MV-4-11 (cell line): Measurements from ENCODE around the gene IQCN.
A peak's percentile ranks its signal among the peaks of the same experiment; 100 is the strongest.

Experiments
- DNase-seq: peaks from one replicate; lab custom pipeline; 2025; lab: John Stamatoyannopoulos, UW

IQCN gene

GRCh38 chr19:18274219-18274780, at the start of gene IQCN:
TSS of gene IQCN (minus strand) at chr19:18274452. CDS start at chr19:18269478, 4,974 bp downstream.
- peak; percentile 55 for DNase-seq

DNA sequence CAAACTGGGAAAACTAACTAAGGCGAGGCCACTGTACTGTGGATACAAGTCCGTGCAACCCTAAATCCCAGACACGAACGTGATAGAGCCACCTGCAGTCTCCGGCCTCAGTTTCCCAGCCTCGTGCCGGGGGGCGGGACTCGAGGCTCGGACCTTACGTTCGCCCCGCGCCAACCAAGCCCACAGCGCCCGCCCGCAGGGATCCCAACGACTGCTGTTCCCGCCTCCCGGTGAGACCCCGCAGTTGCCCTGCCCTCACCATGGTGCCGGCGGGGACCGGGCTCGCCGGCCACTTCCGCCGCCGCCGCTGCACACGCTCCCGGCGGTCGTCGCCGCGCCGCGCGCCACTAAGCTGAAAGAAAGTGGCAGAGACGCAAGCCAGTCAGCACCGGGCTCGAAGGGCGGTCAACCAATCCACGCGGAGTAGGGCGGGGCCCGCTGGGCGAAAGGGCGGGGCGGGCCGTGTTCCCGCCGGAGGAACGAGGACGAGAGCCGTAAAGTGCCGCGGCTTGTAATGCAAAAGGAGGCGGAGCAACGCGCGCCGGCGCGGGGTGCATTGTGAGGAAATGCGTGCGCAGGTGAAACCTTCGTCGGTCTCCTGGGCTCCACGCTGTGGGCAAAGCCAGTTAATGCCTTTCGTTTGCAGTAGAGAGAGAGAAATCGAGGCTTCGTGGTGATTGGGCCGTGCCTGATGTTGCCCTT, 48.7 kb upstream of the IQCN start, which contains the start of gene LSM4:
TSS of gene LSM4 (minus strand) at position 318 of the 702 bp plus-strand sequence. CDS start at position 262, 56 bp downstream.
- peak; percentile 99 for DNase-seq

- peak; percentile 73 for DNase-seq
These were observed 48.1 kb upstream of the IQCN start for GRCh38 chr19:18322318-18322758.

- peak; percentile 81 for DNase-seq
These were observed 47.5 kb upstream of the IQCN start for GRCh38 chr19:18321734-18322102.

- no peak for DNase-seq
These were observed 46.8 kb upstream of the IQCN start for GRCh38 chr19:18320865-18321733.

DNA sequence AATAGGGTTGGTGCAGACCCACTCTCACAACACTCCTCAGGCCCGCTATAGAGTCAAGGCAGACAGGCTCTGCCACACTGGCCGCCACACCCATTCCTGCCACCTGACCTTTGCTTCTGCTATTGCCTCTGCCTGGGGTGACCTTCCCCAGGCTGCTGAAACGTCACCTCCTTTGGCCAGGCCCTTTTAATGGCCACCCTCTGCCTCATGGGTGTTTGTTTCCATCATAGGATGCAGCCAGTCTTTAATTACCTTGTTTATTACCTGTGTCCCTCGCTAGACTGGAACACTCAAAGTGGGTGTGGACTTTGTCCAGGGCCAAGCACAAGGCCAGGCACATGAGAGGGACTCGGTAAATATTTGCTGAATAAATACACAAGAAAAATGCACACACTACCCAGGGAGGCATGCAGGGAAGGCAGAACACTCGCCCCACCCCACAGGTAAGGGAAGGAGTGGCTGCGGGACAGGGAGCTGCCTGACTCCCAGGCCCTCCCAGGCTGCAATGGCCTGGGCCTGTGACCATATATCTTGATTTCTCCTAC, 45.4 kb upstream of the IQCN start:
- no peak for DNase-seq

DNA sequence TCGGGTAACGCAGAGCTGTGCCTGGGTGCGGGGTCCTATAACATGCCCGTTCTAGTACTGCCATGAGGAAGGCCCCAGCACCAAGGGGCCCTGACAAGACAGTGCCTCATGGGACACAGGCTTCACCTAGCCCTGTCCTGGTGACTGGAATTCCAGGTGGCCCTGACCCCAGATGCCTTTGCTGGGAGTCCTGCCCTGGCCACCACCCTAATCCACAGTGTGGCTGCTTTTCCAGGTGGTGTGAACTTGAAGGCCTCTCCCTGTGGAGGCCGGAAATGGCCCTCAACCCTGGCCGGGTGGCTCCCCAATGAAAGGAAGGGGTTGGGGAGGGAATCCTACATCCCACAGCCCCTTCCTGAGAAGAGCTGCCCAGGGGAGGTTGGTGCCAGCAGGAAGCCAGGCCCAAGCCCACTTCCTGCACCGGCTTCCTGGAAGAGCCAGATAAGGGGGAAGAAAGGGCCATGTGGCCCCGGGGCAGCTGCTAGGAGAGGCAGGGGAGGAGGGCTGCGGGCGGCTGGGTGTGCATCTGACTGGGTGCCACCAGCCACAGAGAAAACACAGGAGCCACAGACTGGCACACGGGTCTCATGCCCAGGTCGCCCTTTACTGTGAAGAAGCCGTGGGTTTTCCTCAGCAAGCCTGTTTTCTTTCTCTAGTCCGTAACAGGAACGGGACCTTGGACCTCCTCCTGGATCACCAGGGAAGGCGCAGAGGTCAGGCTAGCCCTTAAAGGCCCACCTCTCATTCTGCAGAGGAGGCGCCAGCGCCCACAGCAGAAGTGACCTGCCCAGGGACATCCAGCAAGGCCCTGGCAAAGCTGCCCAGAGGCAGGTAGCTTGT, 43.9 kb upstream of the IQCN start:
- peak; percentile 54 for DNase-seq

DNA sequence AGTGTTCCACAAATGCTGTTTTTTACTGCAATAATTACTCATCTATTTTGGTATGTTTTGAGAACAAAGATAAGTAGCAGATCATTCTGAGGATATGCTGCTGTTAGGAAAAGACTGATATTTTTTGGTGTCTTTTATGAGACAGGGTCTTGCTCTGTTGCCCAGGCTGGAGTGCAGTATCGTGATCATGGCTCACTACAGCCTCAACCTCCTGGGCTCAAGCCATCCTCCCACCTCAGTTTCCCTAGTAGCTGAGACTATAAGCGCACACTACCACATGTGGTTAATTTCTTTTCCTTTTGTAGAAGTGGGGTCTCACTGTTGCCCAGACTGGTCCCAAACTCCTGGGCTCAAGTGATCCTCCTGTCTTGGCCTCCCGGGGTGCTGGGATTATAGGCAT, 39.1 kb upstream of the IQCN start:
- DNase-seq: no peak

DNA sequence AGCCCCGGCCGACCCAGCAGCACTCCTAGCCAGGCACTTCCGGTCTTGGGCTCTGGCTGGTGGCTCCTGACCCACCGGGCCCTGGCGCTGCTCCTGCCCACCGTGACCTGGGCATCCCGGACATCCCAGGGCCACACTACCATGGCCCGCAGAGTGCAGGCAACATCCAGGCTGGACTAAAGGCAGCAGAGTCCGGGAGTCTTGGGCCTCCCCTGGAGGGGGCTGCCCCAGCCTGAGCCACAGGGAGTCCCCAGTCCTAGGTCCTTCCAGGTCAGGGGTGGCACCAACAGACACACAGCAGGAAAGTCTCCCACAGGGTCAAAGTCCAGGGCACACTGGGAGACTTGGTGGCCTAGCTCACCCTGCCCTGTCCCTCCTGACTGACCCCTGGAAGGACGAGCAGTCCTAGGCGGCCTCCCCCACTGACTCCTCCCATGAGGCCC, 37.9 kb upstream of the IQCN start:
- no peak for DNase-seq

DNA sequence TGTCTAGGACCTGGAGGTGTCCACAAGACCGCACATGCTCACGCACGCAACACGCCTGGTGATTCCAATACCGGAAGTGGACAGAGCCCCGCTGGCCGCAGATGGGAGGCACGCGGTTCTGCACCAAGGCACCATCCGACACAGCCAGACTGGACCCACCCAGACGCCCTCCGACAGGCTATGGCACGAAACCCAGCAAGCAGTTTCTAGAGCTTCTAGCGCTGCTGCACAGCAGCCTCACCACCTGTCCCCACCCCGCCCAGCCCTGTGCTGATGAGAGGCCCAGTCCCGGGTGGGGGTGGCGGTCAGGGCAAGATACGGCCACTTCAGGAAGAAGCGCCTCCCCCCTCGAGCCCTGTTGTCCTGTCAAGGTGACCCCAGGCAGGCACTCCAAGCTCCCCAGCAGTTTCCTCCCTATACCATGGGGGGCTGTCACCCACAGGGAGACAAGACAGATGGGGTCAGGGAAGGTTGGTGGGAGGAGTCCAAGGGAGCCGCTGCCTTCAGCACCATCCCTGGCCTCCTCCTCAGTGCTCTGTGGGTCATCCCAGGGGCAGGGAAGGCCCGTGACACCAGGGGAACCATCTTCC, 37.3 kb upstream of the IQCN start:
- no peak for DNase-seq

DNA sequence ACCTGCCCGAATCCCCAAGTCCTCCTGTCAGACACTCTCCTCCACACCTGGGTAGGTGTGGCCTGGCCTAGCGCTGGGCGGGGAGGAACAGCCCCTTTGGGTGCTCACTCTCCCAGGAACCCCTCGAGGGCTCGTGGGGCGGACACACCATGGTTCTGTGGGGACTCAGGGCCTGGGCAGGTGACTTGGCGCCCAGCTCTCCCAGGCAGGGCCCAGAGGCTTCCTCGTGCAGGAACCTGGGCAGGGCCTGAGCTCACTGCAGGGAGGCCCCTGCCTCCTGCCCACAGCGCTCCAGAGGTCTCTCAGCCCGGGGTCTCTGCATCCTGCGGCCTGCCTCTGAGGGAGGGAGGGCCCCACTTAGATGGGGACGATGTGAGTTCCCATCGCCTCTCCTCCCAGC, 36.7 kb upstream of the IQCN start:
- DNase-seq: no peak

GRCh38 chr19:18310118-18310909, 36.1 kb upstream of the IQCN start:
- no peak for DNase-seq

DNA sequence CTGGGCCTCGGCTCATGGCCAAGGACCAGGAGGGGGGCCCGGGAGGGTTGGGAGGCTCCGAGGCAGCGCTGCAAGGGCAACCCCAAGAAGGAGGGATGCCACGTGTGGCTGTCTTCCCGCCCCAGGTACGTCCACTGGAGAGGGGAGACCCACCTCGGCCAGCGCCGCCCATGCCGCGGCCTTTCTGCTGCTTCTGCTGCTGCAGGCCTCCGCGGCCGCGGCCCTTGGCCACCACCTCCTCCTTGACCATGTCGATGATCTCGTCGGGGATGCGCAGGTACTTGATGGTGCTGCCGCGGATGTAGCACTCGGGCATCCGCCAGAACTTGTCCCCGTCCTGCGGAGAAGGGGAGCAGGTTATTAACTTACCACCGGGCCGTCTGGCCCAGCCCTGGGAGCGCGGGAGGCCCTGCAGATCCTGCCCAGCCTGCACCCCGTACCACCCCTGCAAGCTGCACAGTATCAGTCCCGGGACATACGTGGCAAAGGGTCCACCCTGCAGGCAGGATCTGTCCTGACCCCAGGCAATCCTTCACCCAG, 35.3 kb upstream of the IQCN start:
- no peak for DNase-seq

DNA sequence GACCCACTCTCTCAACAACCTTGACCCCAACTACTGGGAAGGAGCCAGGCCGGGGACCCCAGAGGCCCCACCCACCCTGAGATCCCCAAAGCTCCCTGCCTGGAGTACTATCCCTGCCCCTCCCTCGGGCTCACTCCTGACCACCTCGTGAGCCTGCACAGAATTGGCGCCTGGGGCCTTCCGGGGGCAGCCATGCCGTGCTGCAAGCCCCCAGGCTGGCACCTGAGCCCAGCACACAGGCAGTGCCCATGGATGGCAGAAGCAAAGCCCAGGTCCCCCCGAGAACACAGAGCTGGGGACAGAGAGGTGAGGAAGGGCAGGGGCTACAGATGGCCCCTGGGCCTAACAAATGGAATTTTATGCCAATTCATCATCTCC, 34.7 kb upstream of the IQCN start:
- DNase-seq: no peak

GRCh38 chr19:18308051-18308947, 34.0 kb upstream of the IQCN start:
- no peak for DNase-seq

GRCh38 chr19:18307271-18307681, 33.0 kb upstream of the IQCN start:
- DNase-seq: no peak

DNA sequence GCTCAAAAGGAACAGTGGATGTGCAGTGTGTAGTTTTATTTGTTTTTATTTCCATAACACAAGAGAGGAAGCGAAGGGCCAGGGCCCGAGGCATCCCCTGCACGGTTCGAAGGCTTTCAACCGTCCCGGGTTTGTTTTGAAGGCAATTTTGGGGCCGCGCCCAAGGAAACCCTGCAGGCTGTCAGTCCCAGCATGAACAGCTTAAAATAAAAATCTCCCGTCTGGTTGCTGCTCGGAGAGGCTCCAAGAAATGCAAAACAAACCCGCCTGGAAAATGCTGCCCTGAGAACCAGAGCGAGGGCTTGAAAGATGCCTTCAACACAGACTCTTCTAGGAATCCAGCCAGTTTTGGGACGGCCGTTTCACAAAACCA, 32.6 kb upstream of the IQCN start:
- no peak for DNase-seq

- no peak for DNase-seq
These were observed 32.1 kb upstream of the IQCN start for GRCh38 chr19:18306209-18306887.
